ENCODE results near the gene CYSRT1.

Gene CYSRT1

DNA sequence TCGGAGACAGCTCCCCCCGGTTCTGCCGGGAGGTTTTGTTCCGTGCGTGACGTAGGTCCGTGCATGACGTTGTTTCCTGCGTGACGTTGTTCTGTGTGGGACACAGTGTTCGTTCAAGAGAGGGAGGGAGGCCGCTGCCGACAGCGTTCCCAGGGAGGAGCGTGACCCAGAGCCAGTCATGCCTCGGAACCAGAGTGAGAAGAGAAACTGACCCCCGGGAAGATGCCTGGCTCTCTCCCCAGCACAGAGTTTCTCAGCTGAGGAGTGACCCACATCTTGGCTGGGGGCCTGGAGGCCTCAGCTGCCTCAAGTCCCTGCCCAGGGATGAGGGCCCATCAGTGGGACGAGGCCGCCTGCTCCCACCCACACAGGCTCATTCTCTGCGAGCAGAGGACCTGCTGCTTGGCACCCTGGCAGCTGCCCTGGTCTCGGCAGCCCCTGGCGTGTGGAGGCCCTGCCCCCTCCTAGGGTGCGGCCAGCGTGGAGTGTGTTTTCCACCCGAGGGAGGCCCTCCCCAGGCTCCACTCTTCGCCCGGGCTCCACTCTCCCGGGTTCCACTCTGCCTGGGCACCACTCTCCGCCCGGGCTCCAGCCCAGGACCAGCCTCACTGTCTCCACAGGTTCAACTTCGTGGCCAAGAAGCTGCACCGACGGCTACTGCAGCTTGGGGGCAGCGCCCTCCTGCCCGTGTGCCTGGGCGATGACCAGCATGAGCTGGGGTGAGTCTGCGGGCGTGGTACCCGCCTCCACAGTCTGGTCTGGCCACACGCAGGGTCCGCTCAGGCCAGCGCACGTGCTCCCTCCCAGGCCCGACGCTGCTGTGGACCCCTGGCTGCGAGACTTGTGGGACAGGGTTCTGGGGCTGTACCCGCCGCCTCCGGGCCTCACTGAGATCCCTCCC lies 11.6 kb upstream of the CYSRT1 start:
- no peak for DNase-seq

- no peak for DNase-seq
These were observed 10.4 kb upstream of the CYSRT1 start for GRCh38 chr9:137214620-137215019.

DNA sequence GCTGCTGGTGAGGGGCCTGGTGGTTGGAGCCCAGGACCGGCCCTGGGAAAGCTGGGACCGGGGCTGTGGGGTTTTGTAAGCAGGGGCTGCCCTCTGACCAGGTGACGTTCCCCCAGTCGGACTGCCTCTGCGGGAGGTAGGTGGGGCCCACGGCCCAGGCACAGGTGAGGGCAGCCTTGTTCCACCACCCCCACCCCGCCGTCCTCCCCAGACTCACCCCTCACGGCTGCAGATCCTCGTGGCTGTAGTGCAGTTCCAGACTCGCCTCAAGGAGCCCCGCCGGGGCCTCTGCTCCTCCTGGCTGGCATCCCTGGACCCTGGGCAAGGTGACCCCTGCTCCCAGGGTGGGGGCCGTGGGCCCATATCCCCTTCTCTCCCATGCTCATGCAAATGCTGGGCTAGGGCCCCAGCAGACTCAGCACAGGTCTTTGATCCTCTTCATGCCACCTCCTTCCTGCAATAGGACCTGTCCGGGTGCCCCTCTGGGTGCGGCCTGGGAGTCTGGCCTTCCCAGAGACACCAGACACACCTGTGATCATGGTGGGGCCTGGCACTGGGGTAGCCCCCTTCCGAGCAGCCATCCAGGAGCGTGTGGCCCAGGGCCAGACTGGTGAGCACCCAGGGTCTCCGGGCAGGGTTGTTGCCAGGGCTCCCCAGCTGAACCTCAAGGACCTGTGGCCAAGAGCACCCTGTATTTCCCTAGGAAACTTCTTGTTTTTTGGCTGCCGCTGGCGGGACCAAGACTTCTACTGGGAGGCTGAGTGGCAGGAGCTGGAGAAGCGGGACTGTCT lies 9.6 kb upstream of the CYSRT1 start:
- no peak for DNase-seq

GRCh38 chr9:137216188-137216965 lies 8.6 kb upstream of the CYSRT1 start:
- no peak for DNase-seq

GRCh38 chr9:137217276-137218211 lies 7.4 kb upstream of the CYSRT1 start:
- DNase-seq, result no peak

DNA sequence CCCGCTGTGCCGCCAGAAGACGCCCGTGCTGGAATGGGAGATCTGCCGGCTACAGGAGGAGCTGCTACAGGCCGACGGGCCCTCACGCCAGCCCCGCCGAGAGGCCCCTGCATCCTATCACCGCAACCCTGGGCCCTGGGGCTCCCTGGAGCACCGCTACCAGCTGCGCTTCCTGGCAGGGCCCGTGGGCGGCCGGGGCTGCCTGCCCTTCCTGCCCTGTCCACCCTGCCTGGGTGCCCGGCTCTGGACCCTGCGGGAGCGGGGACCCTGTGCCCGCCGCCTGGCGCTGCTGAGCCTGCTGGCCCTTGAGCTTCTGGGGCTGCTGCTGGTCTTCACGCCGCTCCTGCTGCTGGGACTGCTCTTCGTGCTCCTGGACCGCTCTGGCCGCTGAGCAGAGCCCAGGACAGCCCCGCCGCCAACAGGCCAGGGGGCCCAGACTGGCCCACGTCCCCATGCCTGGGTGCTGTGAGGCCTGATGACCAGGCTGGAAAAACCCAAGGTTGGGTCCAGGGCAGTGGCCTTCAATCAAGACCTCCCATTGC lies 6.7 kb upstream of the CYSRT1 start:
- no peak for DNase-seq

GRCh38 chr9:137218754-137219271 lies 6.2 kb upstream of the CYSRT1 start:
- no peak for DNase-seq

- DNase-seq, result no peak
These were observed 5.1 kb upstream of the CYSRT1 start for GRCh38 chr9:137219757-137220316.

DNA sequence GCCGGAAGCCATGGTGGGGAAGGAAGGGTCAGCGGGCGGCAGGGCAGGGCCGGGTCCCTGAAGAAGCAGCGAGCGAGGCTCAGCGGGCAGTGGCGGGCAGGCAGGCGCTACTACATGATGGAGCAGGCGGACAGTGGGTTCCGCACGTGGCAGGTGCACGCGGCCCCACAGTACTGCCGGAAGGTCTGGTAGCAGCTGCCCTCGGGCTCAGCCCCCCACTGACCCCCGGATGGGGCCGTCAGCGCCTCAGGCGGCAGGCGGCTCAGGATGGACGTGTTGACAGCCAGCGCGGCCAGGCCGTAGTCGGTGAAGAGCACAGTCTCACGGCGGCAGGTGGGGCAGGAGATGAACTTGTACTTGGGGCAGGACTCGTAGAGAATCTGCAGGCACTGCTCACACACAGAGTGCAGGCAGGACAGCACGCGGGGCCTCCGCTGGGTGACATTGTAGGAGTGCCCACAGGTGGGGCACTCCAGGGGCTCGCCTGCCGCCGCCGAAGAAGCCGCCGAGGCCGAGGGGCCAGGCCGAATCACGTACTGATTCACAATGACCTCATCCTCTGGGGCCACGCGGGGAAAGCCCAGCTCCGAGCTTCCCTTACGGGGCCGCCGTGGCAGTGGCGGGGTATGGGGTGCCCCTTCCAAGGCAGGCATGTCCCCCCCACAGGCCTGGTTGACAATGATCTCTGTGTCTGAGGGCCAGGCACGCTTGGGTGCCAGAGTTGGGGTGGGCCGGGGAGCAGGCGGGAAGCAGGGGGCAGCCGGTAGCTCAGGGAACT lies 4.5 kb upstream of the CYSRT1 start:
- no peak for DNase-seq

- no peak for DNase-seq
These were observed 3.9 kb upstream of the CYSRT1 start for GRCh38 chr9:137221095-137221505.

DNA sequence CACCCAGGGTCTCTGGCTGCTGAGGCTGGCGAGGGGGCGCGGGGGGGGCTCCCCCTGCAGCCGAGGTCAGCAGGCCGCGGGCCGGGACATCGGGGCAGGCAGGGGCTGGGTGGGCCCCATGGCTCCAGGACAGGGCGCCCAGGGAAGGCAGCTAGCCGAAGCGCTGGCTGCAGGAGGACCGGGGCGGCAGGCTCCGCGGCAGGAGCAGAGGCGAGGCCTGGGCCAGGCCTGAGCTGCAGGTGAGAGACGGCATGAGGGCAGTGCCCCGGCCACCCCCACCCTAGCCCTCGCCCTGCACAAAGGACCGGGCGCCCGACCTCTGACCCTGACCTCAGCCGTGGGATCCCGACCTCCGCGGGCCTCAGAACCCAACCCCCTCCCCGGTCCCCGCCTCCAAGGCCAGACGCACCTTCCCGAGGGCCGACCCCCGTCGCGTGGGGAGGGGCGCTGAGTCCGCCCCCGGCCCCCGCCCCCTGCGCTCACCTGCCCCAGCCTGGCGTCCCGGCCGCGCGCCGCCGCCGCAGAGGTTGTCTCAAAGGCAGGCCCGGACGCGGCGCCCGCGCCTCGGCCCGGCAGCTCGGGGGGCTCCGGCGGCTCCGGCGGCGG lies 3.4 kb upstream of the CYSRT1 start:
- no peak for DNase-seq

- DNase-seq, result no peak
These were observed 2.5 kb upstream of the CYSRT1 start, which contains the start of gene RNF208 for GRCh38 chr9:137222190-137223077. Gene RNF208 (minus strand): TSS chr9:137222240. CDS start chr9:137221212, 1,028 bp downstream.

GRCh38 chr9:137223078-137223970 lies 1.6 kb upstream of the CYSRT1 start:
- peak; percentile 99 for DNase-seq

GRCh38 chr9:137225699-137226331 lies 841 bp downstream of the CYSRT1 start:
- no peak for DNase-seq

GRCh38 chr9:137226338-137227053 lies 1.5 kb downstream of the CYSRT1 start:
- no peak for DNase-seq

Measured in activated CD4-positive, alpha-beta T cell treated with anti-CD3 and anti-CD28 coated beads for 48 hours (primary cell).